WTC11 (cell line): ENCODE measurements around the gene KRTAP20-3. TPM values are rescaled to one million over a fixed set of nuclear protein-coding genes. Genes with fewer than 3 reads are reported as not detected.

Experiments used
- ATAC-seq: fragments of 200-7000 bp; cut with Tn5 transposase; 2 replicates; pipeline ENCODE4 v1.10.0; 2021; ENCODE audit warnings: mild to moderate bottlenecking, moderate library complexity
- CTCF ChIA-PET: fragments of 300-600 bp; sonication (Branson Sonifier 250); formaldehyde crosslinking; loops from one replicate; lab custom pipeline; 2021; ENCODE audit warnings: antibody characterized with exemption; lab: Charles Lee
- POLR2A ChIA-PET: fragments of 350-600 bp; sonication (Branson Sonifier 250); formaldehyde crosslinking; loops from one replicate; lab custom pipeline; 2021; ENCODE audit warnings: antibody characterized with exemption; lab: Charles Lee
- DNase-seq: peaks from one replicate; pipeline ENCODE4 v3.0.0; 2021; ENCODE audit warnings: low spot score
- H3K27ac Mint-ChIP-seq: 2 replicates; pipeline ENCODE4 v1.8.0; 2021; ENCODE audit warnings: mixed read lengths
- H3K27me3 Mint-ChIP-seq: 2 replicates; pipeline ENCODE4 v1.8.0; 2021; ENCODE audit warnings: low read depth, mild to moderate bottlenecking, moderate library complexity, mixed read lengths
- H3K36me3 Mint-ChIP-seq: 2 replicates; pipeline ENCODE4 v1.8.0; 2021; ENCODE audit warnings: mixed read lengths
- H3K4me1 Mint-ChIP-seq: 2 replicates; pipeline ENCODE4 v1.8.0; 2022; ENCODE audit warnings: mixed read lengths
- H3K4me3 Mint-ChIP-seq: 2 replicates; pipeline ENCODE4 v1.8.0; 2021; ENCODE audit warnings: mild to moderate bottlenecking, moderate library complexity, mixed read lengths
- H3K9me3 Mint-ChIP-seq: 2 replicates; pipeline ENCODE4 v1.8.0; 2021; ENCODE audit warnings: mixed read lengths
- CBFB ChIP-seq: sonication (generic); formaldehyde crosslinking; IDR thresholded peaks from 2 replicates; pipeline ENCODE4 v1.8.1; 2022; ENCODE audit warnings: mild to moderate bottlenecking, low read depth, missing genetic modification reagents
- EMX1 ChIP-seq: fragments of 250-450 bp; sonication (Bioruptor Pico); IDR thresholded peaks from 2 replicates; pipeline ENCODE4 v1.8.0; 2021; ENCODE audit warnings: mild to moderate bottlenecking
- ESRRA ChIP-seq: sonication (generic); formaldehyde crosslinking; IDR thresholded peaks from 2 replicates; pipeline ENCODE4 v1.8.1; 2022; ENCODE audit warnings: mild to moderate bottlenecking, missing genetic modification reagents, borderline replicate concordance
- GRHL2 ChIP-seq: fragments of 250-450 bp; sonication (Bioruptor Pico); IDR thresholded peaks from 2 replicates; pipeline ENCODE4 v1.8.0; 2022; ENCODE audit warnings: mild to moderate bottlenecking, moderate library complexity; ENCODE audit not compliant: insufficient replicate concordance, severe bottlenecking
- JAZF1 ChIP-seq: fragments of 250-450 bp; sonication (Bioruptor Pico); IDR thresholded peaks from 2 replicates; pipeline ENCODE4 v1.9.0; 2021; ENCODE audit warnings: moderate library complexity, mild to moderate bottlenecking, inconsistent platforms
- KAT7 ChIP-seq: sonication (generic); formaldehyde crosslinking; IDR thresholded peaks from 2 replicates; pipeline ENCODE4 v1.8.1; 2023; ENCODE audit warnings: missing genetic modification reagents, mild to moderate bottlenecking, borderline replicate concordance
- MYBL2 ChIP-seq: sonication (generic); formaldehyde crosslinking; IDR thresholded peaks from 2 replicates; pipeline ENCODE4 v1.8.1; 2023; ENCODE audit warnings: mild to moderate bottlenecking, moderate library complexity, missing genetic modification reagents
- NFYB ChIP-seq: sonication (generic); formaldehyde crosslinking; conservative IDR thresholded peaks from 2 replicates; pipeline ENCODE4 v1.8.0; 2022; ENCODE audit warnings: low read depth, missing genetic modification reagents
- NR2C2 ChIP-seq: sonication (generic); formaldehyde crosslinking; IDR thresholded peaks from 2 replicates; pipeline ENCODE4 v1.8.0; 2022; ENCODE audit warnings: mild to moderate bottlenecking, missing genetic modification reagents
- OVOL2 ChIP-seq: fragments of 250-450 bp; sonication (Bioruptor Pico); IDR thresholded peaks from 2 replicates; pipeline ENCODE4 v1.9.0; 2021; ENCODE audit warnings: mild to moderate bottlenecking, borderline replicate concordance
- PRRX2 ChIP-seq: fragments of 250-450 bp; sonication (Bioruptor Pico); IDR thresholded peaks from 2 replicates; pipeline ENCODE4 v1.8.0; 2021; ENCODE audit warnings: mild to moderate bottlenecking
- RELA ChIP-seq: sonication (generic); formaldehyde crosslinking; IDR thresholded peaks from 2 replicates; pipeline ENCODE4 v1.8.1; 2022; ENCODE audit warnings: missing genetic modification reagents, mild to moderate bottlenecking, borderline replicate concordance
- ZBTB21 ChIP-seq: sonication (generic); formaldehyde crosslinking; IDR thresholded peaks from 2 replicates; pipeline ENCODE4 v1.8.1; 2023; ENCODE audit warnings: mild to moderate bottlenecking, missing genetic modification reagents, borderline replicate concordance
- ZNF121 ChIP-seq: sonication (generic); formaldehyde crosslinking; IDR thresholded peaks from 2 replicates; pipeline ENCODE4 v1.8.0; 2023; ENCODE audit warnings: missing genetic modification reagents
- ZNF232 ChIP-seq: sonication (generic); formaldehyde crosslinking; IDR thresholded peaks from 2 replicates; pipeline ENCODE4 v1.8.0; 2022; ENCODE audit warnings: mild to moderate bottlenecking, missing genetic modification reagents
- ZNF317 ChIP-seq: sonication (generic); formaldehyde crosslinking; IDR thresholded peaks from 2 replicates; pipeline ENCODE4 v1.8.1; 2023; ENCODE audit warnings: low read depth, mild to moderate bottlenecking, moderate library complexity, missing genetic modification reagents, borderline replicate concordance
- ZNF671 ChIP-seq: fragments of 250-450 bp; sonication (Bioruptor Pico); IDR thresholded peaks from 2 replicates; pipeline ENCODE4 v1.8.0; 2021; ENCODE audit warnings: mild to moderate bottlenecking
- total RNA-seq: library from RNA; stranded (reverse); gene quantifications from 3 replicates; pipeline ENCODE4 v1.2.3, GENCODE V29; 2021
- TF ChIP-seq, protein P1 (sequence below): fragments of 250-450 bp; sonication (Bioruptor Pico); IDR thresholded peaks from 2 replicates; pipeline ENCODE4 v1.9.0; 2021; ENCODE audit warnings: mild to moderate bottlenecking, borderline replicate concordance
- TF ChIP-seq, protein P2 (sequence below): sonication (generic); formaldehyde crosslinking; IDR thresholded peaks from 2 replicates; pipeline ENCODE4 v1.8.0; 2022; ENCODE audit warnings: mild to moderate bottlenecking, missing genetic modification reagents
- TF ChIP-seq, protein P3 (sequence below): sonication (generic); formaldehyde crosslinking; conservative IDR thresholded peaks from 2 replicates; pipeline ENCODE4 v1.8.1; 2022; ENCODE audit warnings: mild to moderate bottlenecking, missing genetic modification reagents
- TF ChIP-seq, protein P4 (sequence below): sonication (generic); formaldehyde crosslinking; IDR thresholded peaks from 2 replicates; pipeline ENCODE4 v1.8.1; 2023; ENCODE audit warnings: mild to moderate bottlenecking, missing genetic modification reagents
- TF ChIP-seq, protein P5 (sequence below): fragments of 250-450 bp; sonication (Bioruptor Pico); IDR thresholded peaks from 2 replicates; pipeline ENCODE4 v1.9.0; 2021; ENCODE audit warnings: moderate library complexity, mild to moderate bottlenecking, inconsistent platforms, borderline replicate concordance
- TF ChIP-seq, protein P6 (sequence below): sonication (generic); formaldehyde crosslinking; IDR thresholded peaks from 2 replicates; pipeline ENCODE4 v1.8.0; 2023; ENCODE audit warnings: missing genetic modification reagents, mild to moderate bottlenecking, borderline replicate concordance
- TF ChIP-seq, protein P7 (sequence below): sonication (generic); formaldehyde crosslinking; IDR thresholded peaks from 2 replicates; pipeline ENCODE4 v1.8.1; 2023; ENCODE audit warnings: mild to moderate bottlenecking, missing genetic modification reagents, moderate library complexity

KRTAP20-3 gene
- total RNA-seq, 1 experiment from 2014 or later, result not detected

DNA sequence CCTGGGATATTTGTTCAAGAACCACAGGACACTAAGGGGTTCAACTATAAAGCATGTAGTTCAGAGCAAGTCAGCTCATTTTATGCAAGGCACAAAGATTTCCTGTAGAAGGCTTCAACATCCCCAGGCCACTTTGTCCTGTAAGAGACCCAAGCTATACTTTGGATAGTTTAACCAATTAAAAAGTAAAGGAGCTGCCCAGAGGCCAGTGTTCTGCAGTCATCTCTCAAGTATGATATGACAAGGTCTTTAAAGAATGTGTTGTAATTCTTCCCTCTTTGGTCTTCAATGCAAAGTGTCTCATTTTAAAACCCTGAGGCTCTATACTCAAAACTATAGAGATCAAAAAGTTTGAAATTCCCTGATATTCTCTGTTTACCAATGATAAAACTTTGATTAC lies 34.1 kb downstream of the KRTAP20-3 start (continued):
- TF ChIP-seq ZNF121 (CRISPR knock-in tag) (no peak), GRHL2 (CRISPR knock-in tag) (no peak), ZNF671 (CRISPR knock-in tag) (no peak), MYBL2 (CRISPR knock-in tag) (no peak), KAT7 (CRISPR knock-in tag) (no peak), ZNF232 (CRISPR knock-in tag) (no peak), PRRX2 (no peak)
- TF ChIP-seq, protein P1, sequence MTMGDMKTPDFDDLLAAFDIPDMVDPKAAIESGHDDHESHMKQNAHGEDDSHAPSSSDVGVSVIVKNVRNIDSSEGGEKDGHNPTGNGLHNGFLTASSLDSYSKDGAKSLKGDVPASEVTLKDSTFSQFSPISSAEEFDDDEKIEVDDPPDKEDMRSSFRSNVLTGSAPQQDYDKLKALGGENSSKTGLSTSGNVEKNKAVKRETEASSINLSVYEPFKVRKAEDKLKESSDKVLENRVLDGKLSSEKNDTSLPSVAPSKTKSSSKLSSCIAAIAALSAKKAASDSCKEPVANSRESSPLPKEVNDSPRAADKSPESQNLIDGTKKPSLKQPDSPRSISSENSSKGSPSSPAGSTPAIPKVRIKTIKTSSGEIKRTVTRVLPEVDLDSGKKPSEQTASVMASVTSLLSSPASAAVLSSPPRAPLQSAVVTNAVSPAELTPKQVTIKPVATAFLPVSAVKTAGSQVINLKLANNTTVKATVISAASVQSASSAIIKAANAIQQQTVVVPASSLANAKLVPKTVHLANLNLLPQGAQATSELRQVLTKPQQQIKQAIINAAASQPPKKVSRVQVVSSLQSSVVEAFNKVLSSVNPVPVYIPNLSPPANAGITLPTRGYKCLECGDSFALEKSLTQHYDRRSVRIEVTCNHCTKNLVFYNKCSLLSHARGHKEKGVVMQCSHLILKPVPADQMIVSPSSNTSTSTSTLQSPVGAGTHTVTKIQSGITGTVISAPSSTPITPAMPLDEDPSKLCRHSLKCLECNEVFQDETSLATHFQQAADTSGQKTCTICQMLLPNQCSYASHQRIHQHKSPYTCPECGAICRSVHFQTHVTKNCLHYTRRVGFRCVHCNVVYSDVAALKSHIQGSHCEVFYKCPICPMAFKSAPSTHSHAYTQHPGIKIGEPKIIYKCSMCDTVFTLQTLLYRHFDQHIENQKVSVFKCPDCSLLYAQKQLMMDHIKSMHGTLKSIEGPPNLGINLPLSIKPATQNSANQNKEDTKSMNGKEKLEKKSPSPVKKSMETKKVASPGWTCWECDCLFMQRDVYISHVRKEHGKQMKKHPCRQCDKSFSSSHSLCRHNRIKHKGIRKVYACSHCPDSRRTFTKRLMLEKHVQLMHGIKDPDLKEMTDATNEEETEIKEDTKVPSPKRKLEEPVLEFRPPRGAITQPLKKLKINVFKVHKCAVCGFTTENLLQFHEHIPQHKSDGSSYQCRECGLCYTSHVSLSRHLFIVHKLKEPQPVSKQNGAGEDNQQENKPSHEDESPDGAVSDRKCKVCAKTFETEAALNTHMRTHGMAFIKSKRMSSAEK (CRISPR knock-in tag), result no peak

DNA sequence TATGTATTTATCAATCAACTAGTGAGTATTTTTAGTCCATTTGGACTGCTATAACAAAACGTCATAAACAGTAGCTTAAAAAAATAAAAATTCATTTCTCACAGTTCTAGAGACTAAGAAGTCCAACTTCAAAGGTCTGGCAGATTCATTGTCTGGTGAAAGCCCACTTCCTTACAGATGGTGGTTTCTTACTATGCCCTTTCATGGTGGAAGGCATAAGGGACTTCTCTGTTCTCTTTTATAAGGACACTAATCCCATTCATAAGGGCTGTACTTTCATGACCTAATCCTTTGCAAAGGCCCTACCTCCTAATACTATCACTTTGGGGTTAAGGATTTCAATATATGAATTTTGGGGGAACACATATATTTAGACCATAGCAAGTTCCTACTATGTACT lies 37.9 kb downstream of the KRTAP20-3 start:
- H3K27ac Mint-ChIP-seq, result no peak overlapping the region
- H3K9me3 Mint-ChIP-seq, result peaks cover 3% of the 10 kb centered on the region; the same call in 1 of the 2 replicates
- H3K4me1 Mint-ChIP-seq, result no peaks in the 10 kb centered on the region
- H3K36me3 Mint-ChIP-seq, result no peaks in the 10 kb centered on the region
- ATAC-seq, result no peak
- ChIA-PET CTCF (no interaction called here), POLR2A (no interaction called here)
- H3K27me3 Mint-ChIP-seq, result no peaks in the 10 kb centered on the region; the same call in 1 of the 2 replicates
- no peak for DNase-seq
- H3K4me3 Mint-ChIP-seq, result no peak overlapping the region
- TF ChIP-seq, protein P2, sequence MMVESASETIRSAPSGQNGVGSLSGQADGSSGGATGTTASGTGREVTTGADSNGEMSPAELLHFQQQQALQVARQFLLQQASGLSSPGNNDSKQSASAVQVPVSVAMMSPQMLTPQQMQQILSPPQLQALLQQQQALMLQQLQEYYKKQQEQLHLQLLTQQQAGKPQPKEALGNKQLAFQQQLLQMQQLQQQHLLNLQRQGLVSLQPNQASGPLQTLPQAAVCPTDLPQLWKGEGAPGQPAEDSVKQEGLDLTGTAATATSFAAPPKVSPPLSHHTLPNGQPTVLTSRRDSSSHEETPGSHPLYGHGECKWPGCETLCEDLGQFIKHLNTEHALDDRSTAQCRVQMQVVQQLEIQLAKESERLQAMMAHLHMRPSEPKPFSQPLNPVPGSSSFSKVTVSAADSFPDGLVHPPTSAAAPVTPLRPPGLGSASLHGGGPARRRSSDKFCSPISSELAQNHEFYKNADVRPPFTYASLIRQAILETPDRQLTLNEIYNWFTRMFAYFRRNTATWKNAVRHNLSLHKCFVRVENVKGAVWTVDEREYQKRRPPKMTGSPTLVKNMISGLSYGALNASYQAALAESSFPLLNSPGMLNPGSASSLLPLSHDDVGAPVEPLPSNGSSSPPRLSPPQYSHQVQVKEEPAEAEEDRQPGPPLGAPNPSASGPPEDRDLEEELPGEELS (CRISPR knock-in tag), result no peak
- TF ChIP-seq ESRRA (CRISPR knock-in tag) (no peak), CBFB (no peak), RELA (CRISPR knock-in tag) (no peak), OVOL2 (no peak), ZBTB21 (CRISPR knock-in tag) (no peak), ZNF317 (no peak), NFYB (CRISPR knock-in tag) (no peak), NR2C2 (CRISPR knock-in tag) (no peak), JAZF1 (no peak), EMX1 (CRISPR knock-in tag) (no peak)
- TF ChIP-seq, protein P3, sequence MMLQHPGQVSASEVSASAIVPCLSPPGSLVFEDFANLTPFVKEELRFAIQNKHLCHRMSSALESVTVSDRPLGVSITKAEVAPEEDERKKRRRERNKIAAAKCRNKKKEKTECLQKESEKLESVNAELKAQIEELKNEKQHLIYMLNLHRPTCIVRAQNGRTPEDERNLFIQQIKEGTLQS (CRISPR knock-in tag), result no peak
- TF ChIP-seq, protein P4, sequence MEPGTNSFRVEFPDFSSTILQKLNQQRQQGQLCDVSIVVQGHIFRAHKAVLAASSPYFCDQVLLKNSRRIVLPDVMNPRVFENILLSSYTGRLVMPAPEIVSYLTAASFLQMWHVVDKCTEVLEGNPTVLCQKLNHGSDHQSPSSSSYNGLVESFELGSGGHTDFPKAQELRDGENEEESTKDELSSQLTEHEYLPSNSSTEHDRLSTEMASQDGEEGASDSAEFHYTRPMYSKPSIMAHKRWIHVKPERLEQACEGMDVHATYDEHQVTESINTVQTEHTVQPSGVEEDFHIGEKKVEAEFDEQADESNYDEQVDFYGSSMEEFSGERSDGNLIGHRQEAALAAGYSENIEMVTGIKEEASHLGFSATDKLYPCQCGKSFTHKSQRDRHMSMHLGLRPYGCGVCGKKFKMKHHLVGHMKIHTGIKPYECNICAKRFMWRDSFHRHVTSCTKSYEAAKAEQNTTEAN (CRISPR knock-in tag), result no peak
- TF ChIP-seq, protein P5, sequence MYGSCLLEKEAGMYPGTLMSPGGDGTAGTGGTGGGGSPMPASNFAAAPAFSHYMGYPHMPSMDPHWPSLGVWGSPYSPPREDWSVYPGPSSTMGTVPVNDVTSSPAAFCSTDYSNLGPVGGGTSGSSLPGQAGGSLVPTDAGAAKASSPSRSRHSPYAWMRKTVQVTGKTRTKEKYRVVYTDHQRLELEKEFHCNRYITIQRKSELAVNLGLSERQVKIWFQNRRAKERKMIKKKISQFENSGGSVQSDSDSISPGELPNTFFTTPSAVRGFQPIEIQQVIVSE (CRISPR knock-in tag), result no peak
- TF ChIP-seq, protein P6, sequence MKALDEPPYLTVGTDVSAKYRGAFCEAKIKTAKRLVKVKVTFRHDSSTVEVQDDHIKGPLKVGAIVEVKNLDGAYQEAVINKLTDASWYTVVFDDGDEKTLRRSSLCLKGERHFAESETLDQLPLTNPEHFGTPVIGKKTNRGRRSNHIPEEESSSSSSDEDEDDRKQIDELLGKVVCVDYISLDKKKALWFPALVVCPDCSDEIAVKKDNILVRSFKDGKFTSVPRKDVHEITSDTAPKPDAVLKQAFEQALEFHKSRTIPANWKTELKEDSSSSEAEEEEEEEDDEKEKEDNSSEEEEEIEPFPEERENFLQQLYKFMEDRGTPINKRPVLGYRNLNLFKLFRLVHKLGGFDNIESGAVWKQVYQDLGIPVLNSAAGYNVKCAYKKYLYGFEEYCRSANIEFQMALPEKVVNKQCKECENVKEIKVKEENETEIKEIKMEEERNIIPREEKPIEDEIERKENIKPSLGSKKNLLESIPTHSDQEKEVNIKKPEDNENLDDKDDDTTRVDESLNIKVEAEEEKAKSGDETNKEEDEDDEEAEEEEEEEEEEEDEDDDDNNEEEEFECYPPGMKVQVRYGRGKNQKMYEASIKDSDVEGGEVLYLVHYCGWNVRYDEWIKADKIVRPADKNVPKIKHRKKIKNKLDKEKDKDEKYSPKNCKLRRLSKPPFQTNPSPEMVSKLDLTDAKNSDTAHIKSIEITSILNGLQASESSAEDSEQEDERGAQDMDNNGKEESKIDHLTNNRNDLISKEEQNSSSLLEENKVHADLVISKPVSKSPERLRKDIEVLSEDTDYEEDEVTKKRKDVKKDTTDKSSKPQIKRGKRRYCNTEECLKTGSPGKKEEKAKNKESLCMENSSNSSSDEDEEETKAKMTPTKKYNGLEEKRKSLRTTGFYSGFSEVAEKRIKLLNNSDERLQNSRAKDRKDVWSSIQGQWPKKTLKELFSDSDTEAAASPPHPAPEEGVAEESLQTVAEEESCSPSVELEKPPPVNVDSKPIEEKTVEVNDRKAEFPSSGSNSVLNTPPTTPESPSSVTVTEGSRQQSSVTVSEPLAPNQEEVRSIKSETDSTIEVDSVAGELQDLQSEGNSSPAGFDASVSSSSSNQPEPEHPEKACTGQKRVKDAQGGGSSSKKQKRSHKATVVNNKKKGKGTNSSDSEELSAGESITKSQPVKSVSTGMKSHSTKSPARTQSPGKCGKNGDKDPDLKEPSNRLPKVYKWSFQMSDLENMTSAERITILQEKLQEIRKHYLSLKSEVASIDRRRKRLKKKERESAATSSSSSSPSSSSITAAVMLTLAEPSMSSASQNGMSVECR (CRISPR knock-in tag), result no peak
- TF ChIP-seq, protein P7, sequence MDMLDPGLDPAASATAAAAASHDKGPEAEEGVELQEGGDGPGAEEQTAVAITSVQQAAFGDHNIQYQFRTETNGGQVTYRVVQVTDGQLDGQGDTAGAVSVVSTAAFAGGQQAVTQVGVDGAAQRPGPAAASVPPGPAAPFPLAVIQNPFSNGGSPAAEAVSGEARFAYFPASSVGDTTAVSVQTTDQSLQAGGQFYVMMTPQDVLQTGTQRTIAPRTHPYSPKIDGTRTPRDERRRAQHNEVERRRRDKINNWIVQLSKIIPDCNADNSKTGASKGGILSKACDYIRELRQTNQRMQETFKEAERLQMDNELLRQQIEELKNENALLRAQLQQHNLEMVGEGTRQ (CRISPR knock-in tag), result no peak
